ENCODE data around the gene PSME1. TPM values are rescaled to one million over a fixed set of nuclear protein-coding genes. Genes with fewer than 3 reads are reported as not detected.

PSME1 gene
- total RNA-seq, 1 donor = 218 TPM

GRCh38 chr14:24114532-24115421, 21.2 kb upstream of the PSME1 start, which contains the start of the genes DCAF11 and NRL:
TSS of gene DCAF11 (plus strand) at chr14:24114777. CDS start at chr14:24115595, 818 bp downstream.
TSS of gene NRL (minus strand) at chr14:24114949. CDS start at chr14:24082848, 32,101 bp downstream.
- Histone ChIP-seq H3K4me3 (ENCODE audit: low read length) (peak within 1 kb of the TSS; percentile 87), H3K4me1 (ENCODE audit: insufficient read depth, low read length) (peaks cover 30% of the 10 kb centered on the region), H3K9me3 (ENCODE audit: low read depth, low read length) (no peaks in the 10 kb centered on the region), H3K27me3 (ENCODE audit: insufficient read depth, low read length) (no peaks in the 10 kb centered on the region)

- Histone ChIP-seq H3K27me3 (ENCODE audit: insufficient read depth, low read length) (no peaks in the 10 kb centered on the region), H3K4me3 (ENCODE audit: low read length) (peak overlapping the region; percentile 87)
Observed at GRCh38 chr14:24115422-24116127, 20.4 kb upstream of the PSME1 start.

GRCh38 chr14:24116128-24116814, 19.7 kb upstream of the PSME1 start:
- Histone ChIP-seq H3K4me3 (ENCODE audit: low read length) (peak overlapping the region; percentile 87), H3K9me3 (ENCODE audit: low read depth, low read length) (no peaks in the 10 kb centered on the region), H3K4me1 (ENCODE audit: insufficient read depth, low read length) (peaks cover 27% of the 10 kb centered on the region), H3K27me3 (ENCODE audit: insufficient read depth, low read length) (no peaks in the 10 kb centered on the region)

More at GRCh38 chr14:24115422-24116127, 20.4 kb upstream of the PSME1 start:
- Histone ChIP-seq H3K4me1 (ENCODE audit: insufficient read depth, low read length) (peaks cover 27% of the 10 kb centered on the region), H3K9me3 (ENCODE audit: low read depth, low read length) (no peaks in the 10 kb centered on the region)

- H3K4me3 ChIP-seq (ENCODE audit: low read length) = no peak overlapping the region
- no peaks in the 10 kb centered on the region for H3K9me3 ChIP-seq (ENCODE audit: low read depth, low read length)
- H3K4me1 ChIP-seq (ENCODE audit: insufficient read depth, low read length) = peaks cover 27% of the 10 kb centered on the region
- H3K27me3 ChIP-seq (ENCODE audit: insufficient read depth, low read length) = no peaks in the 10 kb centered on the region
Observed at GRCh38 chr14:24117179-24117578, 18.8 kb upstream of the PSME1 start.

- H3K4me3 ChIP-seq (ENCODE audit: low read length) = no peak overlapping the region
- no peaks in the 10 kb centered on the region for H3K9me3 ChIP-seq (ENCODE audit: low read depth, low read length)
- H3K4me1 ChIP-seq (ENCODE audit: insufficient read depth, low read length) = peaks cover 21% of the 10 kb centered on the region
- H3K27me3 ChIP-seq (ENCODE audit: insufficient read depth, low read length) = no peaks in the 10 kb centered on the region
Observed at GRCh38 chr14:24119691-24120090, 16.3 kb upstream of the PSME1 start.

GRCh38 chr14:24121210-24121609, 14.8 kb upstream of the PSME1 start:
- Histone ChIP-seq H3K9me3 (ENCODE audit: low read depth, low read length) (no peaks in the 10 kb centered on the region), H3K27me3 (ENCODE audit: insufficient read depth, low read length) (no peaks in the 10 kb centered on the region), H3K4me3 (ENCODE audit: low read length) (no peak overlapping the region), H3K4me1 (ENCODE audit: insufficient read depth, low read length) (peaks cover 12% of the 10 kb centered on the region)

- no peak overlapping the region for H3K4me3 ChIP-seq (ENCODE audit: low read length)
Observed at GRCh38 chr14:24122416-24122815, 13.6 kb upstream of the PSME1 start.

GRCh38 chr14:24122898-24123297, 13.1 kb upstream of the PSME1 start:
- no peaks in the 10 kb centered on the region for H3K27me3 ChIP-seq (ENCODE audit: insufficient read depth, low read length)
- H3K9me3 ChIP-seq (ENCODE audit: low read depth, low read length) = no peaks in the 10 kb centered on the region
- H3K4me3 ChIP-seq (ENCODE audit: low read length) = no peak overlapping the region
- H3K4me1 ChIP-seq (ENCODE audit: insufficient read depth, low read length) = no peaks in the 10 kb centered on the region

More at GRCh38 chr14:24122416-24122815, 13.6 kb upstream of the PSME1 start:
- Histone ChIP-seq H3K9me3 (ENCODE audit: low read depth, low read length) (no peaks in the 10 kb centered on the region), H3K4me1 (ENCODE audit: insufficient read depth, low read length) (no peaks in the 10 kb centered on the region), H3K27me3 (ENCODE audit: insufficient read depth, low read length) (no peaks in the 10 kb centered on the region)

GRCh38 chr14:24123424-24124417, 12.3 kb upstream of the PSME1 start:
- Histone ChIP-seq H3K4me1 (ENCODE audit: insufficient read depth, low read length) (no peaks in the 10 kb centered on the region), H3K9me3 (ENCODE audit: low read depth, low read length) (no peaks in the 10 kb centered on the region), H3K4me3 (ENCODE audit: low read length) (no peak overlapping the region), H3K27me3 (ENCODE audit: insufficient read depth, low read length) (no peaks in the 10 kb centered on the region)

- Histone ChIP-seq H3K4me1 (ENCODE audit: insufficient read depth, low read length) (peaks cover 4% of the 10 kb centered on the region), H3K27me3 (ENCODE audit: insufficient read depth, low read length) (no peaks in the 10 kb centered on the region), H3K9me3 (ENCODE audit: low read depth, low read length) (no peaks in the 10 kb centered on the region), H3K4me3 (ENCODE audit: low read length) (no peak overlapping the region)
Observed at GRCh38 chr14:24126939-24127338, 9.1 kb upstream of the PSME1 start.

- H3K9me3 ChIP-seq (ENCODE audit: low read depth, low read length) = no peaks in the 10 kb centered on the region
Observed at GRCh38 chr14:24127673-24128072, 8.3 kb upstream of the PSME1 start.

GRCh38 chr14:24129410-24129998, 6.5 kb upstream of the PSME1 start:
- H3K27me3 ChIP-seq (ENCODE audit: insufficient read depth, low read length) = no peaks in the 10 kb centered on the region
- no peak overlapping the region for H3K4me3 ChIP-seq (ENCODE audit: low read length)
- peaks cover 16% of the 10 kb centered on the region for H3K4me1 ChIP-seq (ENCODE audit: insufficient read depth, low read length)
- no peaks in the 10 kb centered on the region for H3K9me3 ChIP-seq (ENCODE audit: low read depth, low read length)

More at GRCh38 chr14:24127673-24128072, 8.3 kb upstream of the PSME1 start:
- H3K4me3 ChIP-seq (ENCODE audit: low read length) = no peak overlapping the region
- no peaks in the 10 kb centered on the region for H3K27me3 ChIP-seq (ENCODE audit: insufficient read depth, low read length)
- H3K4me1 ChIP-seq (ENCODE audit: insufficient read depth, low read length) = peaks cover 12% of the 10 kb centered on the region

GRCh38 chr14:24130380-24130716, 5.6 kb upstream of the PSME1 start, which contains the start of gene FITM1:
TSS of gene FITM1 (plus strand) at chr14:24130659. CDS start at chr14:24131564, 905 bp downstream.
- no peaks in the 10 kb centered on the region for H3K9me3 ChIP-seq (ENCODE audit: low read depth, low read length)
- no peaks in the 10 kb centered on the region for H3K27me3 ChIP-seq (ENCODE audit: insufficient read depth, low read length)
- no peak within 1 kb of the TSS for H3K4me3 ChIP-seq (ENCODE audit: low read length)
- H3K4me1 ChIP-seq (ENCODE audit: insufficient read depth, low read length) = peaks cover 18% of the 10 kb centered on the region

All from mononuclear cell (primary cell).